HG03060 (cell line): ENCODE measurements around the gene MYL5.
"Not testable (repeated sequence)": the region's sequence is repeated elsewhere in the genome, so short reads cannot be mapped to it uniquely, and the experiment has no call there.

Experiments
- ATAC-seq: cut with Tn5 transposase; IDR thresholded peaks from one replicate; pipeline ENCODE4 v1.9.1; 2021; ENCODE audit warnings: low read depth, moderate number of reproducible peaks; ENCODE audit not compliant: unreplicated experiment

MYL5 gene

DNA sequence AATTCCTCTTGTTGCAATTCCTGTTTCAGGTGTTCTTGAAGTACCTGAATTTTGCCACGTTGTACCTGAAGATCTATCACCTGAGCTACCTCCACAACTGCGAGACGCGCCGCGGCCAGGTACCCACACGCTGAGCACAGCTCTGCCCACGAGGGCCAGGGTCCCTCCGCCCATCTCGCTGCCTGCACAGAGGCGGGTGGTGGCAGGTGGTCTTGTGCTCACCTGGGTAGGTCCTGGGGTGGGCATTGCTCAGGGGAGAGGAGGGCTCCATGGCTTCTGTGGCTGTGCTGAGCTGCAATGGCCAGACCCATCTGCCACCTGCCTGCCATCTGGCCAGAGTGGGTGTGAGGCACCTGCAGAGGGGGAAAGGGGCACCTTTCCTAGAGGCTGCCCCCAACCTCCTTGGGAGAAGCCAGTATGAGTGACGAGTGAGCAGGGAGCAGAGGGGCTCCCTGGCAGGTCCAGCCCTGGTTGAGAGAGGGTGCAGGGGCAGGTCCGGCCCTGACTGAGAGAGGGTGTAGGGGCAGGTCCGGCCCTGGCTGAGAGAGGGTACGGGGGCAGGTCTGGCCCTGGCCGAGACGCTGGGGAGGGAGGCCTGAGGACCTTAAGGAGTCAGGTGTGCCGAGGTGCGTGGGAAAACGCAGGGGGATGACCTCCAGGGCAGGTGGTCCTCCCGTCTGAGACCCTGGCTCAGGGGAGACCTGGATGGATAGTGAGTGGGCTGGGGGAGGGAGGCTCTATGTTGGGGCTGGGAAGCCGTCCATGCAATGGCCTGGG, 38.3 kb upstream of the MYL5 start:
- no peak for ATAC-seq

DNA sequence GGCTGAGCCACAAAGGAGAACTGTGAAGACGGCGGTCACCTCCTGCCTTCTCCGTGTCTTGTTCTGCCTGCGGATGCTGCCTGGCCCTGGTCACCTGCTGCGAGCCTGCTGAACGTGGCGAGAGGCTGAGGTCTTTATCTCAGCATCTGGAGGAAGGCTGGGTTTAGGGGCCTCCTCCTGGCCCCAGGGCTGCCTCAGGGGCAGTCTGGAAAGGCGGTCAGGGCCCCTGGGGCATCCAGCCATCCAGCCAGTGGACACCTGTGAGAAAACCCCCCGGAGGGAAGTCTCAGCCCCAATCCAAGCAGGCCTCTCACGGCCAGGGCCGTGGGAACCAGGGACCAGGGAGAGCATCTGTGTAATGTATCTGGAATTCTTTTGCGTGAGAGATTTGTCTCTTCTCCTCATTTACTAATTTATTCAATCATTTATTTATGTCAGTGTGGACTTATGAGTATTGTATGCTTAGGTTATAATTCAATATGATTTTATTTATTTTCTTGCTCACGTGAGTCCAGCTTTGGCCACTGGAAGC, 37.6 kb upstream of the MYL5 start:
- no peak for ATAC-seq

DNA sequence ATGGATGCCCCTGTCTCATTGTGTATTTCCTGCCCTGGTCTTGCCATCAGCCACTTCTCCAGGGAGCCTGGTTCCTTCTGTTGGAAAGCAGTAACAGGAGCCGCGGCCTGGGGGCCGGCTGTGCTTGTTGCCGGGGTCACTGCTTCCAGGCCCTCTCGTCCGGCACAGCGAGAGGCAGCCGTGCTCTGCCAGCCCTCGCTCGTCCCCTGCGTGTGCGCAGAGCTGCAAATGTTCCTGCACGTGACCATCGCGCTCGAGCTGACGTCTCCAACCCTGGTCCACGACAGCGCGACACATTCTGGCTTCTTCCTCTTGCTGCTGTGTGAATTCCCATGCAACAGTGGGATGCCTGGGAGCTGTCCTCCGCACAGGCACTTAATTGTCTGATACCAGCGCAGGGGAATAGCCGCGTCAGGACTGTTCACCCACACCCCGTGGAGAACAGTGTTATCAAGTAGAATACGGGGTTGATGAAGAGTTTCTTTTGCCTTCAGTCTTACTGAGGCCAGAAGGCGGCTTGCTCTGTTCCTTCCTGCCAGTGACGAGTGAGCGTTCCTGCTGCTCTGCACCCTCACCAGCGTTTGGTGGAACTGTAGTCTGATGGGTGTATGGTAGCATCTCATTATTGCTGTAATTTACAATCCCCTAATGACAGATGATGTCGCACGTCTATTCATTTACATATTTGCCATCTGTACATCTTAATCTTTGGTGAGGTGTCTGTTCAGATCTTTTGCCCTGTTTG, 36.6 kb upstream of the MYL5 start:
- ATAC-seq: no peak

DNA sequence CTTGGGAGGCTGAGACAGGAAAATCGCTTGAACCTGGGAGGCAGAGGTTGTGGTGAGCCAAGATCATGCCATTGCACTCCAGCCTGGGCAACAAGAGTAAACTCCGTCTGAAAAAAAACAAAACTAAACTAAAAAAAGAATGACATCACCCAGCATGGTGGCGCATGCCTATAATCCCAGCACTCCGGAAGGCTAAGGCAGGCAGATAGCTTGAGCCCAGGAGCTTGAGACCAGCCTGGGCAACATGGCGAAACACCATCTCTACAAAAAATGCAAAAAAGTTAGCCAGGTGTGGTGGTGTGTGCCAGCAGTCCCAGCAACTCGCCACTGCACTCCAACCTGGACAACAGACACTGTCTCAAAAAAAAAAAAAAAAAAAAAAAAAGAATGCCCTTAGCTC, 32.0 kb upstream of the MYL5 start:
- ATAC-seq: not testable (repeated sequence)

DNA sequence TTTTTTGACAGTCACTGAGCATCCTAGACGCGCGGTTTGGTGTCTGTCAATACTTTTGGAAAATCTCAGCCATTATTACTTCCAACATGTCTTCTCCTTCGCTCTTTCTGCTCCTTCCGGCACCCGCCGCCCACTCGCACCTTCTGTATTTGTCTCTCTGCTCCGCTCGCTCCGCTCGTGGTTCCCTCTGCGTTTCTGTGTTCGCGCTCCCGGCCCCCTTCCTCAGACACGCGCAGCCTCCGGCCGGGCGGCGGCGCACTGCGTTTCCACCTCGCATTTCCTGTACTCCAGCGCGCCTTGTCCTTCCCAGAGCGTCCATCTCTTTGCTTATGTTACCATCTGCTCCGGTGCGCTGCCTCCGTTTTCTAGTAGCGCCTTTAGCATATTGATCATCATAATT, 27.9 kb upstream of the MYL5 start:
- no peak for ATAC-seq

DNA sequence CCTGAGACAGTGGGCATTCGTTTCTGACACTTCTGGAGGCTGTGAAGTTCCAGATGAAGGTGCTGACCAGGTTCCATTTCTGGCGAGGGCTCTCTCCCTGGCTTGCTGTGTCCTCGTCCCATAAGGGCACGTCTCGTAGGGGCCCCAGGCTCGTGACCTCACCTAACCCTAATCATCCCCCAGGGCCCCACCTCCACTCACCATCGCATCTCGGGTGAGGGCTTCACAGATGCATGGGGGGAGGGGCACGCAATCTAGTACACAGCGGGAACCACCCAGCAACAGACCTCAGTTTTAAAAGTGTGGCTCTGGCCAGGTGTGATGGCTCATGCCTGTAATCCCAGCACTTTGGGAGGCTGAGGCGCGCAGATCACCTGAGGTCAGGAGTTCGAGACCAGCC, 26.9 kb upstream of the MYL5 start:
- no peak for ATAC-seq

DNA sequence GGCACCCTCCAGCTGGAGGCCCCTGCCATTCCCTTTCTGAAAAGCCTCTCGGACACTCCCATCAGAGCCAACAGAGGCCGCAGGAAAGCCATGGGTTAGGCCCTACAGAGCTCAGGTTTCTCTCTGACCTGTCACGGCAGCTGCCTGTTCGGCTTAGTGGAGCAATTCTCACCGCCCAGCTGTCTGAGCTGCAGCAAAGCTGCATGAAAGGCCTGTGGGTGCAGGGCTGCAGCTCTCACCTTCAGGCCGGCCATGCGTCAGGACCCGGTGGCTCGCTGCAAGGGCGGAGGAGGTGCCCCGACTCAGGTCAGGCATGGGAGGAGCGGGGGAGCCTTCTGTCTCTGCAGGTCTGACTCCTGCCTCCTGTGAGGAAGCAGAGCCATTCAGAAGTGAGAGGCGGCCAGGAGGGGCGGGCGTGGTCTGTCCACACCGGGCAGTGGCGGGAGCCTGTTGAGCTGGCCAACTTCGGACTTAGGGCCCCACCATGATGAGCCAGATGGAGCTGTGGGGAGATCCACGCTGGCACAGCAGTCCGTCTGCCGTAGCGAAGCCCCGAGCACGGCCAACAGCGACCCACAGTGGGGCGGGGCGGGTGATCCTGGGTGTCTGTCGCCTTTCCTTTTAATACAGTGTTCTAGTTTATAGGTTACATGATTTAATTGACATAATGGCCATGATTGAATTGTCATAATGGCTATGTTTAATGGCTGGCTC, 25.6 kb upstream of the MYL5 start:
- no peak for ATAC-seq

DNA sequence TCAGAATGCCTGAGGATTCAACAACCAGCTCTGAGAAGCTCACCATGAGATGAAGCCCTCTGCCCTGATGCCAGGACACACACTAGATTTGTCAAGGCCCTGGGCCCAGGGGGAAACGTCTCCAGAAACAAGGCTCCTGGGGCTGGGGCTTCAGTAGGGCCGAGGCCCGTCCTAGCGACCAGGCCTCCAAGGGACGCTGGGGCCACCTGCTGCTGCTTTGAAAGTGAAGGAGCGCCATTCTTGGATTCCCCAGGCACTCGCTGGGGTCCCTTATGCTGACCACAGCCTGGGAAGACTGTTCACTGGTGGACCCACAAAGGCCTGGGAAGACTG, 25.1 kb upstream of the MYL5 start:
- no peak for ATAC-seq

DNA sequence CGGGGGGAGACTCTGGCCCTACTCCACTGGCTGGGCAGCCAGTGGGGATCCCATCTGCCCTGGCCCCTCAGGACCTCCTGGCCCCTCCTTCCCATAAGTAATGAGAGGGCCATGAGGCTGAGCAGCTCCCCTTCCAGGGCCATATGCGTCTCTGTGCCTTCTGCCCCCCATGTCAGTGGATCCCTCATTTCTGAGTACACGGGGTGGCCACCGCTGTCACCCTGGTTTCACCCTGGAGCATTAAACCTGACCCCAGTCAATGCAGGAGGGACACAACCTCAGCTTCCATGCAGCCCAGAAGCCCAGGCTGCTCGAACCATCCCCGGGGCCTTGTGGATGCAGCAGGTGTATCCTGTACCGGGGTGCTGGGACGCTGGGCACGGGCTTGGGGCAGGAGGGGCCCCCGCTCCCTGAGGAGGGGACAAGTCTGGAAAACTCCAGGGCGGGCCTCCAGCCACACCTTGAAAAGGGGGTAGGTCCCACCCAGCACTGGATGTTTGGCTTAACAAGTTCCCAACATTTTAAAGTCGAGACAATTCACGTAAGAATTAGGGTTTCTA, 24.5 kb upstream of the MYL5 start:
- no peak for ATAC-seq

DNA sequence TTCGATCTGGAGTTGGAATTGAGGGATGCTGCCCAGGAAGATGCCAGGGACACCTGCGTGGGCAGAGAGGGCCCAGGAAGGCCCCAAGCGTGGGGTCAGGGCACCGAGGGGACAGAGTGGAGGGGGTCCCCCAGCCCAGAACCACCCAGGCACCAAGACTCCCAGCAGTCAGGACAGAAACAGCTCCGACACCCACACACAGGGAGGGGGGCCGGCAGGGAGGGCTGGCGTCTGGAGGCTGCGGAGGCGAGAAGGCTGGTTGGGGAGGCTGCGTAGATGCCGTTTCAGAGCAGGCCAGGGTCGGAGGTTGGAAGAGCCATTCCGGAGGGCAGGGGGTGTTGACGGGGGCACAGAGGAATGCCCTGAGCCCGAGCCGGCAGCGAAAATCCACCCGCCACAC, 23.9 kb upstream of the MYL5 start:
- ATAC-seq: no peak

DNA sequence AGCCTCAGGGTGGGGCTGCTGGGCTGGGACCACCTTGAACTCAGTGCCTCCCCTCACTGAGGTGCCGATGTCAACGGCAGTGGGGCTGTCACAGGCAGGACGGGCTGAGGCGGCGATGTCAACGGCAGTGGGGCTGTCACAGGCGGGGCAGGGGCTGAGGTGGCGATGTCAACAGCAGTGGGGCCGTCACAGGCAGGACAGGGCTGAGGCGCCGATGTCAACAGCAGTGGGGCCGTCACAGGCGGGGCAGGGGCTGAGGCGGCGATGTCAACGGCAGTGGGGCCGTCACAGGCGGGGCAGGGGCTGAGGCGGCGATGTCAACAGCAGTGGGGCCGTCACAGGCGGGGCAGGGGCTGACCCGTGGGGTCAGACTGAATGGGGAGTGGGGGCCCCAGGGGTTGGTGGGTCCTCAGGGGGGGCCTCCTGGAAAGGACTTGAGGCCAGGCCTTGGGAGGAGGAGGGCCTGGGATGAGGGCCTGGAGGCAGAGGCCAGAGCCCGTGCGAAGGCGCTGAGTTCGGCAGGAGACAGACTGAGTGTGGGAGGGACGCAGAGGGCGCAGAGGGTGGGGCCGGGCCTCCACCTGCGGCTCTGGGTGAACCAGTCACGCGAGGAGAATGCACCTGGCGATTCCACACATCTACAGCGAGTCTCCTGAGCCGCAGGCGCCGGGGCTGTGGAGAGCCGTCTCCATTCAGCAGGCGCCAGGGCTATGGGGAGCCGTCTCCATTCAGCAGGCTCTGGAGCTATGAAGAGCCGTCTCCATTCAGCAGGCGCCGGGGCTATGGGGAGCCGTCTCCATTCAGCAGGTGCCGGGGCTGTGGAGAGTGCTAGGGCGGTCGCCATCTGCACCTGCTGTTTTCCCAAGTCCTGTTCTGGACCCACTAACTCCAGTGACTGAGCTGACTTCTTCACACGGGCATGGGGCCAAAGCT, 23.1 kb upstream of the MYL5 start:
- ATAC-seq: no peak

DNA sequence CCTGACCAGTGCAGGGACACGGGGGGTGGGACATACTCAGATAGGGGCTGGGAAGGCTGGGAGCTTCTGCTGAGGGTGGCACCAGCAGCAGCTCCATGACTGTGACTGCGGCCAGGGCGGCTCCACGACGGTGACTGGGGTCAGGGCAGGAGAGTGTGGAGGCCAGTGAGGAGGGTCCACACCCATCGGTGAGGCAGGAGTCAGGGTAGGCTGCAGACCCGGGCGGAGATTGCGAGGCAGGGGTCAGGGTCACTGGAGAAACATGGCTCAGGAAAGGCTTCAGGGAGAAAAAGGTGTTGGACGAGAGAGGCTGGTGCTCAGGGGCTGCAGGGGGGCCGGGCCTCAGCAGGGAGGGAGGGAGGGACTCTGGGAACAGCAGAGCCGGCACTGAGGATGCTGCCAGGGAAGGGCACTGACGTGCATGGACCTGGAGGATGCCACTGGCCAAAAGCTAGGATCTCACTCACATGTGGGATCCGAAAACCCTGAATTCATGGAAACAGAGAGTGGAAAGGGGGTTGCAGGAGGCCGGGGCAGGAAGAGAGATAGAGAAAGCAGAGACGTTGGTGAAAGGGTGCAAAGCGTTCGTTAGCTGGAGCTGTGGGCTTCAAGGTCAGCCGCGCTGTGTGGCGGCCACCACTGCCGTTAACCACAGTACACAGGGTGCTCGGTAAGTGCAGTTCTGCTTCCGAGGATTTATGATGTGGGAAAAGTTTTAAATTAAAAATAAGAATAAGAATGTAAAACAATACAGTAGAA, 22.3 kb upstream of the MYL5 start:
- ATAC-seq: no peak

DNA sequence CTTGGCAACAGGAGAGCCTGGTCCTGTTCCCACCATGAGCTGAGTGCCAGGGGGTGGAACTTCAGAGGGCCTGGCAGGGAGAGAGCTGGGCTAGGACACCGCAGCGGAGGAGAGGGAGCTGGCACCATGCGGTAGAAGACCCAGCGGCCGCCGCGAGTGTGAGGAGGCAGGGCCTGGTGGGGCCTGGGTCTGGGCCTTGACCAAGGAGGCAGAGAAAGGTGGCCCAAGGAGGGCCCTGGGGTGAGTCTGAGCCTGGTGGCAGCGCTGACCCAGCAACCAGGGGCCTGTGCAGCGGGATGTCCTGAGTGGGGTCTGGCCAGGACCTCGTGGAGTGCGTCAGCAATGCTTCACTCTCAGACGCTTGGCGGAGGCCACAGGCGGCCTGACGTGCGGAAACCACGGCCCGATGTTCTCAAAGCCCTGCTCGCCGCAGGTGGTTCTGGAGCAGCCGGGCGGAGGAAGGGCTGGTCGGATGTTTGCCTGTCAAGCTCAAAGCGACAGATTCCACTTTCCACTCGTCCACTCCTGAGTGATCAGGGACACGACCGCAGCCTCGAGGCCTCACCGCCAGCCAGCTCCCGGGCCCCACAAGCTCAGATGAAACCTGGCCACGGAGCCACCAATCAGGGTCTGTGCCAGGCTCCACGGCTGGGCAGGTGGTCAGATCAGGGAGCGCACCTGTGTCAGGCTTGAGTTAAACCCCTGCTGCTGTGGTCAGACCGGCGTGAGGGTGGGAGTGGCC, 21.1 kb upstream of the MYL5 start:
- no peak for ATAC-seq

DNA sequence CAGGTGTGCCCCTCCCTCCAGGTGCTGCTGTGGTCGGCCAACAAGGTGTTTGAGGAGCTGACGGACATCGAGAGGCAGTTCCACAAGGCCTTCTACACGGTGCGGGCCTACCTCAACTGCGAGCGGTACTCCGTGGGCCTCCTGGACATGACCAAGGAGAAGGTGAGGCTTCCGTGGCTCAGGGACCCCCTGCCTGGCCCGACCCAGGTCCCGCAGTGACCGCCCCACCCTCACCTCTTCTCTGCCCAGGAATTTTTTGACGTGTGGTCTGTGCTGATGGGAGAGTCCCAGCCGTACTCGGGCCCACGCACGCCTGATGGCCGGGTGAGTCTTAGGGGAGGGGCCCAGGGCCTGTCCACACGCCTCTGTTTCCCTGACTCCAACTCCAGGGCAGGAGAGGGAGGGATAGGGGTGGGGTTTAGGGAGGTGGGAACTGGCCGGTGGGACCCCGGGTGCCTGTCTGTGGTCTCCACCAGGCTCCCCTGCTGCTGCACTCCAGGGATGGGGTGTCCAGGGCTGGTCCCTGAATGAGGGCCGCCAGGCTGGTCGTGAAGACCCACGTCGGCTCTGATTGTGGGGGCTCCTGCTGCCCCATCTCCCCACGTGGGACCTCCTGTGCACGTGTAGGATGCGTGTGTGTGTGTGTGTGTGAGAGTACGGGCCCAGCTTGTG, 20.4 kb upstream of the MYL5 start:
- no peak for ATAC-seq

DNA sequence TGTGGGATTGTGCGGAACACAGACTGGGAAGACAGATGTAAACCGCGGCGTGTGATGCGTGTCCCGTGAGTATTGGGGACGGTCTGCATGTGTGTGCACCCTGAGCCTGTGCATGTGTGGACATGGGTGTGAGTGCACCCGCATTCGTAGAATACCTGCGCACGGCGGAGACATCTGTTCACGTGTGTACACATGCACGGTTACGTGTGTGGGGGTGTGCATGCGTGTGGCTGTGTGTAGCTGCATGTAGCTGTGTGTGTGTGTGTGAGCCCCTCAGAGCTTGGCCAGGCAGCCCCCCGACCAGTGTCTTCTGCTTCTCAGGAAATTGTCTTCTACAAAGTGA, 19.9 kb upstream of the MYL5 start:
- ATAC-seq: no peak

DNA sequence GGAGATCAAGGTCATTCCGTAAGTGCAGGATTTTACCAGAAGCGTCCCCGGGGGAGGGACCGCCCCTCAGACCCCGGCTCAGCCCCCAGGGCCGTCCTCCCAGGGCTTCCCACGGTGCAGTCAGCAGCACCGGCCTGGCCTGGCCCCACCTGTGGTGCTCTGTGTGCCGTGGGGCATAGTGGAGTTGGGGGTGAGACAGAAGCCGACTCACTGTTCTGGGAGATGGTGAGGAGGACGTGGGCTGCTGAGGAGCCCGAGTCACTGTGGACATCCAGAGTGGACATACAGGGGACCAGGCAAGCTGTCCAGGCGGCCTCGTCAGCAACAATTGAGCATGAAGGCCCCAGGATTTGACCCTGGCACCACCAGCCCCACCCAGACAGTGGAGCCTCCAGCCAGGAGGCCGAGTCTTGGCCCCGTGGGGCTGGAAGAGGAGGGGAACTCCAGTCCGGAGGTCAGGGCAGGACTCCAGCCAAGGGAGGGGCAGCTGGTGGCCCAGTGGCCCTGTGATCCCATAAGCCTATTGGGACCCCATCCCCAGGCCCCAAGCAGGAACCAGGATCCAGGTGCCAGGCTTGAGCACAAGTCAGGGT, 19.4 kb upstream of the MYL5 start:
- no peak for ATAC-seq

DNA sequence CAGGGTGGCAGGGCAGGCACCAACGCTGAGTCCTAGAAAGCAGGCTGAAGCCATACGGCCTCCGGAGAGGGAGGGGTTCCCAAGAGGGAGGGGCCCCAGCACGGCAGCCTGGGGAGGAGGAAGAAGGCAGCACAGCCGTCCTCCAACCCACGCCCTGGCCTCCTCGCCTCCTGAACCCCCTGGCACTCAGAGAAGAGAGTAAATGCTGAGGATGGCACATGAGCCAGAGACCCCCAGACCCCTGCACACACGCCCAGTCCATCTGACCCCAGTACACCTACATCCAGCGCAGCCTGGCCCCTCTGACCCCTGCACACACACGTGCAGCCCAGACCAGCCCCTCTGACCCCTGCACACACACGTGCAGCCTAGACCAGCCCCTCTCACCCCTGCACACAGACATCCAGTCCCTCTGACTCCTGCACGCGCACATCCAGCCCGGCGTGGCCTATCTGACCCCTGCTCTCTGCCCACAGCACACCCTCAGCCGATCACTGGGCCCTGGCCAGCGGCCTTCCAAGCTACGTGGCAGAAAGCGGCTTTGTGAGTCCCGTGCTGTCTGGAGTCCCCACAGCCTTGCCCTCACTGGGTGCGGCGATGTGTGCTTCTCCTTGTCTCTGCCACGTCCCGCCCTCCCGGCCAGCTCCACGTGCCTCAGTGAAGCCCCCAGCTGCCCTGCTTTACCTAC, 18.7 kb upstream of the MYL5 start:
- ATAC-seq: no peak
